Measurements from ENCODE around the gene ZBTB32.

ZBTB32 gene

DNA sequence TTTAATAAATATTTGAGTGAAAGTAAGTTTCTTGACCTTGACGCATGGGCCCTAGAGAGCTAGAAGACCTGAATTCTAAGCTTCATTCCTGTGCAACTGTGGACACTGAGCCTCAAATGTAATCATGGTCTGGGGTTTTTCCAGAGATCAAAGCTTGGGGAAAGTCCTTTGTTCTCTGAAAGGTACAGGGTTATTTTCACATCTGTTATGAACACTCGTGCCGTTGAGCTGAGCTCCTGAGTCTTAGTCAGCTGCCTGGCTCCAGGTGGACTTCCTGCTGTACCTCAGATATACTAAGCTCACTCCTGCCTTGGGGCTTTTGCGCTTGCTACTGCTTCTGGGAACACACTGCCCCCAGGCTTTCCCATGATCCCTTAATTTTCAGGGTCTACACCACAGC is 7.5 kb upstream of the ZBTB32 start:
- no peak for DNase-seq (ENCODE audit: extremely low read depth, low read depth)
- TF ChIP-seq, protein P1, sequence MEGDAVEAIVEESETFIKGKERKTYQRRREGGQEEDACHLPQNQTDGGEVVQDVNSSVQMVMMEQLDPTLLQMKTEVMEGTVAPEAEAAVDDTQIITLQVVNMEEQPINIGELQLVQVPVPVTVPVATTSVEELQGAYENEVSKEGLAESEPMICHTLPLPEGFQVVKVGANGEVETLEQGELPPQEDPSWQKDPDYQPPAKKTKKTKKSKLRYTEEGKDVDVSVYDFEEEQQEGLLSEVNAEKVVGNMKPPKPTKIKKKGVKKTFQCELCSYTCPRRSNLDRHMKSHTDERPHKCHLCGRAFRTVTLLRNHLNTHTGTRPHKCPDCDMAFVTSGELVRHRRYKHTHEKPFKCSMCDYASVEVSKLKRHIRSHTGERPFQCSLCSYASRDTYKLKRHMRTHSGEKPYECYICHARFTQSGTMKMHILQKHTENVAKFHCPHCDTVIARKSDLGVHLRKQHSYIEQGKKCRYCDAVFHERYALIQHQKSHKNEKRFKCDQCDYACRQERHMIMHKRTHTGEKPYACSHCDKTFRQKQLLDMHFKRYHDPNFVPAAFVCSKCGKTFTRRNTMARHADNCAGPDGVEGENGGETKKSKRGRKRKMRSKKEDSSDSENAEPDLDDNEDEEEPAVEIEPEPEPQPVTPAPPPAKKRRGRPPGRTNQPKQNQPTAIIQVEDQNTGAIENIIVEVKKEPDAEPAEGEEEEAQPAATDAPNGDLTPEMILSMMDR (IDR thresholded peaks at IDR 0.05; ENCODE audit: low read depth, low read length) = no peak

DNA sequence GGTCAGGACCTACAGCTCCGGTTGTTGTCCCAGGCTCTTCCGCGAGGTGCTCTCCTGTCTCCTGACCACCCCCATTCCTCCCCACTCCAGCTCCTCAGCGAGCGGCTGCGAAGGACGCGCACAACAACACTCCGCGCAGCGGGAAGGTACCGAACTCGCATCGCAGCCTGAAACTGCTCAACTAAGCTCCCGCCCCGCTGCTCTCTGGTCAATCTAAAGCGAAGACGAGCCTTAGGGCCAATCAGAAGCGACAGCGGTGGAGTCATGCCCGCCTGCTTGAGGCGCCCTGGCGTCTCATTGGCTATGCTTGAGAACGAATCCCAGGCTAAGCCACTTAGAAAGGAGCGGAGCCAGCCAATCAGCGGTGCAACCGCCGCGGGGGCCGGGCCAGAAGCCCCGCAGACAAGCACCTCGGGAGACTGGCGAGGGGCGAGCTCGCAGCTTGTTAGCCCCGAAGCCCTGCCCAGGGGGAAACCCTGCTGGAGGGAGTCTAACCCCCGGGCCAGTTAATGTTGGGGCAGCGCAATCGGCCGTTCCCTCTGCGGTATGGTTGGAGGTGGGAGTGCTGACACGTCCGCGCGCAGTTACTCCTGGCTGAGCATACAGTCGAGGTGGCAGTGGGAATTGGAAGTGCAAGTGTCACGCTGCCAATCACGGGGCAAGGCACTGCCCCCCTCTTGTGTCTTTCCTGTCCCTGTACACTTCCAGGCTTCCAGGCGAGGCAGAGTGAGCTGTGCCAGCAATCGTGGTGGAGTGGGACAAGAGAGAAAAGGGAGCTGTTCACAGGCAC is 1.9 kb upstream of the ZBTB32 start:
- DNase-seq (ENCODE audit: extremely low read depth, low read depth) = peak; percentile 92
- TF ChIP-seq, protein P1 (IDR thresholded peaks at IDR 0.05; ENCODE audit: low read depth, low read length) = no peak

DNA sequence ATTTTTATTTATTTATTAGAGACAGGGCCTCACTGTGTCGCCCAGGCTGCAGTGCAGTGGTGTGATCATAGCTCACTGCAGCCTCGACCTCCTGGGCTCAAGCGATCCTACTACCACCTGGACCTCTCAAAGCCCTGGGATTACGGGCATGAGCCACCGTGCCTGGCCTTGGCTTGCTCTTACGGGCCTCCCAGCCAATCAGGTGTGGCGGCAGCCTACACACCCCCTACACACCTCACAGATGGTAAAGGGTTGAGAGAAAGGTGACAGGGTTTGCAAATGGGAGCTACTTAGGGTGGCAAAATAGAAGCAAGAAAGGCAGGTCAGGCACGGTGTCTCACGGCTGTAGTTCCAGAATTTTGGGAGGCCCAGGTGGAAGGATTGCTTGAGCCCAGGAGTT is 1.0 kb upstream of the ZBTB32 start:
- no peak for DNase-seq (ENCODE audit: extremely low read depth, low read depth)
- TF ChIP-seq, protein P1 (IDR thresholded peaks at IDR 0.05; ENCODE audit: low read depth, low read length) = no peak

DNA sequence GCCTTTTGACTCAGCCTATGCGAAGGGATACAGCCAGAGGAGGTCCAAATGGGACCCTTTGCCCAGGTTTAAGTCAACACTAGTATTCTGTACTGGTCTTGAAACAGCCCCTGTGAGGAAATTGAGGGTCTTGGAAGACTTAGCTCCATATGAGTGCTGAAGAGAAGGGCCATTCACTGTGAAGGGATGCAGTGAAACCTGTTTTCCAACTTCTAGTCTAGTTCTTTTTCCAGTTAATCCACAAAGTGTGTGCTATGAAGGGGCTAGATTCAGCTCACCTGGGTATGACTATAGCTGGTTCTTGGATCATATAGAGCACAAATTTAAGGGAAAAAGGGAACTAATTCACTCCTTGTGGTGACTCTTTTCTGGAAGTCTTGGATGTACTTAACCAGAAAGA is 4.0 kb downstream of the ZBTB32 start:
- TF ChIP-seq, protein P1 (IDR thresholded peaks at IDR 0.05; ENCODE audit: low read depth, low read length) = no peak
- no peak for DNase-seq (ENCODE audit: extremely low read depth, low read depth)

DNA sequence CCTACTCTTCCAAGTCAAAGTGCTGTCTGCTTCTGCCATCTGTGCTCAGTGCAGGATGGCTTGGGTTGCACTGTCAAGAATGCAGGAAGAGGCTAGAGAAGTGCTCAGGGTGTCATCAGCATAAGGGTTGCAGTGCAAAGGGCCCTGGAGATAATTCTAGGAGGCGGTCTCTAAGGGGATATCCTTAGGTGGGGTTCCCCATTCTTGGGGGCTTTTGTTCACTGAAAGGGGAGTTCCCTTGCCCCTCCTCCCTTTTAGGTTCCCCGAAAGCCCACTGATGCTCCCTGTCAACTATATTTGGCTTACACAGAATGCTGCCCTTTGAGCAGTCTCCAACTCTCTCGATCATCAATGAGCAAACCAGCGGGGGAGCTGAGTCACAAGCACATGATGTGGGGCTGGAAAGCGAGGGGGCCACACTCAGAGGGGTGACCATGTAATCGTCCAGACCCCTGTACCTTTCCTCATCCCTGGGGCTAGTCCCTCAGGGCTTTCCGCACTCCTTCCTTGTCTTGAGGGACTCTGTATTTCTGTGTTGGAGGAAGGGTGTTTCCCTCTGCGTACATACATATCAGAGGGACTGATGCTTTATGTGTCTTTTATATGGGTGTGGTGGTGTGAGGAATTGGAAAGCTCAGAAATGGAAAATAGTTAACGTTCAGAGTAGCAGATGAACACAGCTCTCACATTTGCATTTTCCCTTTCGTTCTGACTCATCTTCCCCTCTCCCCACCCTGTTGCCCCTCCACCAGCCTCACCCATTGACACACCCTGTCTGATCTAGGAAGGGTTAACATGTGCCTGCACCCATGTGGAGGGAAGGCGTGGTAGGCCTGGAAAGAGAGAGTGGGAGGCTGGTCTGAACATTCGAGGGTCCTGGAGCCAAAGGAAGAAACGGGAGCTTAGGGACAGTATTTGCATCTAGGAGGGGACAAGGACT is 6.7 kb downstream of the ZBTB32 start:
- DNase-seq (ENCODE audit: extremely low read depth, low read depth) = no peak
- TF ChIP-seq, protein P1 (IDR thresholded peaks at IDR 0.05; ENCODE audit: low read depth, low read length) = no peak

DNA sequence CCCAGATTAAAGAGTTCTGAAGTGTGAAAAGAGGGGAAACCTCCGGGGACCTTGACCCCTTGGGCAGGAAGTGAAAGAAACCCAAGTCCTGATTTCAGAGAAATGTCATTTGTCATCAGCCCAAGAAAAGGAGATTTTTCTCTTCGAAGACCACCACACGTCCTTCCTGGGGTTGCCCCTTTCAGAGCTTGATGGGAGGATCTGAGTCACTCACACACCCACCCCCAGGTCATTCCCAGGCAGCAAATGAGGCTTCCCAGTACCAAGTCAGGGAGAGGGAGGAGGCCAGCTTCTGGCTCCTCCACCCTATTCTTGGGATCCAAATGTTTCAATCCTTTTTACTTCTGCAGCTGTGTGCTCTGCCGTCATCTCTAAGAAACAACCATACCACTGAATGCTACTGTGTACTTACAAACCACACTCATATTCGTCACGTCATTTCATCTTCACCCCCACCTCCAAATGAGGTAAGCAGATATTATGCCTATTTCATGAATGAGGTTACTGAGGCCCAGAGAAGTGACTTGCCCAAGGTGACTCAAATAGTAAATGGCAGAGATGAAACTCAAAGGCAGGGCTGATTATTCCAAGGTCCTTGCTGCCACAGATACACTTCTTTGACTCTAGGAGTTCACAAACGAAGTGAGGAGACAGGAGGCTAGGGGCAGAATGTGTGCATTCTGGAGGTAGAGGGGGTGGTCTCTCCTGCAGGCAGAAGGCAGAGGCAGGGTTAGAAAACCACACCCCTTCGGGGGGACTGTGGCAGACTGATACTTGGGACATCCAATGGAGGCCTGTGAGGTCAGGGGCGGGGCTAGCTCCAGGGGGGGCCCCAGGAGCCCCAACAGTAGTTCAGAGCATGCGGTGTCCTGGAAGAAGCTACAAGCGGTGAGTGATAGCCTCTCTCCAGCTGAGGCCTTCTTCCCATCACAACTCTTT is 8.5 kb downstream of the ZBTB32 start:
- TF ChIP-seq, protein P1 (IDR thresholded peaks at IDR 0.05; ENCODE audit: low read depth, low read length) = no peak
- DNase-seq (ENCODE audit: extremely low read depth, low read depth) = no peak
